ENCODE measurements around the gene VARS2.
A peak's percentile ranks its signal among the peaks of the same experiment; 100 is the strongest.
"Not testable (repeated sequence)": the region's sequence is repeated elsewhere in the genome, so short reads cannot be mapped to it uniquely, and the experiment has no call there.

VARS2 gene

DNA sequence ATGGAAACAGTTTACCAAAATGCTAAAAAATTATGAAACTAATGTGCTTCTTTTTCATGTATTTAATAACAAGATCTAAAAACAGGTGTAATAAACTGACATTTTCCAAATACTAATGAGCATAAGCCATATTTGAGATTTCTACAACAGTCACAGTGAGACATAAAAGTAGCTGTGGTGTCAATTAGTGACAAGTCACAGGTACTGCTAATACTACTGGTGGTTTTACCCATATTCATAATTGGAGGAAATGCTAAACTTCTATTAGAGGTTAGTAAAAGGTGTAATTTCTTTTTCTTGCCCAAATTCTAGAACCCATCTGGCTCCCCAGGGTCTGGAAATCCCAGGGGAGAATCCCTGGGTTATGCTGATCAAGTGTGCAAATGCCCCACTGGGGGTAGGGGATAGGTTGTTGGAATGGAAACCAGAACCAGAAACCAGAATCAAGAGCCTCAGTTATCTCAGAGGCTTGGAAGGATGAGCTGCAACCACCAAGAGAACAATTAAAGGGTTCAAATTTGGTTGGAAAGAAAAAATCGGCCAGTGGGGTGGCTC is 13.1 kb upstream of the VARS2 start:
- no peak for DNase-seq

DNA sequence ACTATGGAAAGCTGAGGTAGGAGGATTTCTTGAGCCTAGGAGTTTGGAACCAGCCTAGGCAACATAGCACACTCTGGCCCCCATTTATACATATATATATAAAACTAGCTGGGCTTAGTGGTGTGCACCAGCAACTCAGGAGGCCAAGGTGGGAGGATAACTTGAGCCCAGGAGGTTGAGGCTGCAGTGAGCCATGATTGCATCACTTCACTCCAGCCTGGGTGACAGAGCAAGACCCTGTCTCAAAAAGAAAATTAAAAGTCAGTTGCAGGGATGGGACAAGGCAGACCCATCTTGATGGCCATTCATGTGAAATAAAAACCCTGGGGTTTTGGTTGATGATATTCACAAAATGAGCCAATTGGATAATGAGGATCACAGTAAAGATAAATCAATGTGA is 12.6 kb upstream of the VARS2 start:
- DNase-seq: no peak

DNA sequence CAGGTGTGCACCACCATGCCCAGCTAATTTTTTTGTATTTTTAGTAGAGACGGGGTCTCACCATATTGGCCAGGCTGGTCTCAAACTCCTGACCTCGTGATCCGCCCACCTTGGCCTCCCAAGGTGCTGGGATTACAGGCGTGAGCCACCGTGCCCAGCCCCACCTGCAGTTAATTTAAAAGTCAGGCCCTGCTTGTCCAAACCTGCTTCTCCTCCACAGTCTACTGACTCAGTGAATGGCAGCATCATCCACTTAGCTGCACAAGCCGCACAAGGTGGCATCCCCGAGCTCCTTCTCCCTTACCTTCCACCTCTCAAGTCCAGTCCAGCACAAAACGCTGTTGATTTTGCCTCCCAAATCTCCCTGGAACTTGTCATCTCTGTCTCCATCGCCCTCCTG is 11.8 kb upstream of the VARS2 start:
- DNase-seq: not testable (repeated sequence)

DNA sequence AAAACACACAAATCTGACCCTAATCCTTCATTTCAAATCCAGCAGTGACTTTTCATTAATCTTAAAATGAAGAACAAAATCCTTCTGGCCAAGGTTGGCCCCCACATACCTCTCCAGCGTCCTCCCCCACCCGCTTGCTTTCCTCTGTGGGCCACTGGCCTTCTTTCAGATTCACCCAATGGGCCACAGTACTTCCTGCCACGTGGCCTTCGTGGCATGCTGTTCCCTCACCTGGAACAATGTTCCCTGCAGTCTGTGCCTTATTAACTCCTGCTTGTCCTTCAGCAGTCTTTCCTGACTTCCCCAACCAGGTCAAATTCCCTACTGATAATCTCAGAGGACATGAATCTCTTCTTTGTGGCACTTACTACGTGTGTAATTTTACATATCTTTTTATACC is 11.3 kb upstream of the VARS2 start:
- DNase-seq: no peak

DNA sequence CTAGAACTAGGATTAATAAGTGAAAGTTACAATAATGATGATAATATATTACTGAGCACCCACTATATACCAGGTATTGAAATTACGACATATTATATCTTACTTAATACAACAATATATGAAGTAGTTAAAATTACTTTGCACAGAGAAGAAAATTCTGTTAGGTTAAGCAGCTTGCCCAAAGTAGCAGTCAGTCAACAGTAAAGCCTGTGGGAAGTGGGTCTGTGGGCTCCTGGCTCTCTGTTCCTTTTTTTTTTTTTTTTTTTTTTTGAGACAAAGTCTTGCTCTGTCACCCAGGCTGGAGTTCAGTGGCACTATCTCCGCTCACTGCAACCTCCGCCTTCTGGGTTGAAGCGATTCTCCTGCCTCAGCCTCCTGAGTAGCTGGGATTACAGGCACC is 10.8 kb upstream of the VARS2 start:
- DNase-seq: no peak

DNA sequence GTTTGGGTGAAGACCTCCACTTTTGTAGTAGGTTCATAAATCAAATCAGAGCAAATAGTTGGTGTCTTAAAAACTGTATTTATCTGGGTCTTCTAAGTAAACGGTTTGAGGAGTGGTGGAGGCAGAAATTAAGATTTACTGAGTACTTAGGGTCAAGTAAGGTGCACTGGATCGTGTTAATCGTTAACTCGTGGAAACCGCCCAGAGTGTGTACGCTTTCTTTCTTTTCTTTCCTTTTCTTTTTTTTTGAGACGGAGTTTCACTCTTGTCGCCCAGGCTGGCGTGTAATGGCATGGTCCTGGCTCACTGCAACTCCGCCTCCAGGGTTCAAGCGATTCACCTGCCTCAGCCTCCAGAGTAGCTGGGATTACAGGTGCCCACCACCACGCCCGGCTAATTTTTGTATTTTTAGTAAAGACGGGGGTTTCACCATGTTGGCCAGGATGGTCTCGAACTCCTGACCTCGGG is 6.7 kb upstream of the VARS2 start:
- DNase-seq: not testable (repeated sequence)

DNA sequence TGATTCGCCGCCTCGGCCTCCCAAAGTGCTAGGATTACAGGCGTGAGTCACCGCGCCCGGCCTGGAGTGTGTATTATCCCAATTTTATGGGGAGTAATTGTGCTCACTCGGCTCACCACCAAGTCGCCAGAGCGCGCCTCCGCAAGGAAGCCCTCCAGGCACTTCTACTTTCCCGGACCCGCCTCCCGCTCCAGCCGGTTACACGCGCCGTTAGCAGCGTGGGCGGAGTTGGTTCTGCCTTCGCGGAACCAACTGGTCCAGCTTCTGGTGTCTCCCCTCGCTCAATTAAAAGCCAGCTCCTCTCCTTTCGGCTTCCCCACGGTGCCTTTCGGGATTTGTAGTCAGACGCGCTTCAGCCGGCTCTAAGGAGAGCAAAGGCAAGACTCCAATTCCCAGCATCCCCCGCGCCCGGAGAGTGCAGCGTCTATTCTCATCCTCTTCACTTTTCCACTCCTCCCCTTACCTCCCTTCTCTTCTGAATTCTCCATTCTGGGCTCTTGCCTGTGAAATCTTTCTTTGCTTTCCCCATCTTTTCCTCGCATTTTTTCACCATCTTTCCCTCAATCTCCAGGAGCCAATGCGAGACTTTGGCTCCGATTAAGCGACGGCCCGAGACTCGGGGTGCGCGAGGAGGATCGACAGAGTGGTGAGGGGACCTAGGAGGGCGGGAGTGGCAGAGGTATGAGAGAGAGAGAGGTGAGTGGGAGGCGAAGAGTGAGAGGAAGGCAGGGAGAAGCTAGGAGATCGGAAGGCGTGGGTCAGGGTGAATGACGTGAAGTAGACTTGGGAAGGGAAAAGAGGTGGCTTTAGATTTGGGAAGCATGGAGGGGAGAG is 6.1 kb upstream of the VARS2 start, which contains the start of gene GTF2H4:
TSS of gene GTF2H4 (plus strand) at position 450 of the 834 bp plus-strand sequence.
- peak; percentile 96 for DNase-seq

DNA sequence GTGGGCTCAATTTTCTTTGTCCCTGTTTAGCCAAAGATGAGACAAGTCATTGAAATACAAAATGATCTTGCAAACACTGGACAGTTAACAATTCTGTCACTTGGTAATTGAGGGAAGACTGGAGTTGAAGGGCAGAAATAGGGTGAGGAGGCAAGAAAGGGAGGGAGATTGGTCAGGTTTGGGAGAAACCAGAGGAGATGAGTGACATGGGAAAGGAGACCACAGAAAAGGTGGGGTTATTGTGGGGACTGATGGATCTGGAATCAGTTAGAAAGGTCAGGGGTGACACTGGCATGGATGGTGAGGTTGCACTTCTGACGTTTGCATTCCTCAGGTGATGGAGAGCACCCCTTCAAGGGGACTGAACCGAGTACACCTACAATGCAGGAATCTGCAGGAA is 5.3 kb upstream of the VARS2 start:
- no peak for DNase-seq

DNA sequence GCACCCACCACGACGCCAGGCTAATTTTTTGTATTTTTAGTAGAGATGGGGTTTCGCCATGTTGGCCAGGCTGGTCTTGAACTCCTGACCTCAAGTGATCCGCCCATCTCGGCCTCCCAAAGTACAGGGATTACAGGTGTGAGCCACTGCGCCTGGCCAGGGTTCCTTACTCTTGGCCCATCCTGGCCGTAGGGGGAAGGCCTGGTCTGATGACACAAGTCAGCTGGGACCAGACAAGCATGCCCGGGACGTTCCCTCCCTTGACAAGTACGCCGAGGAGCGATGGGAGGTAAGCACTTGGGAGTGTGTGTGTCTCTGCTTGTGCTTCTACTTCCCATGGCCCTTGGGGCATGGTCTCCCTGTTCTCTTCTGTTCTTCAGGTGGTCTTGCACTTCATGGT is 3.6 kb upstream of the VARS2 start:
- DNase-seq: not testable (repeated sequence)

DNA sequence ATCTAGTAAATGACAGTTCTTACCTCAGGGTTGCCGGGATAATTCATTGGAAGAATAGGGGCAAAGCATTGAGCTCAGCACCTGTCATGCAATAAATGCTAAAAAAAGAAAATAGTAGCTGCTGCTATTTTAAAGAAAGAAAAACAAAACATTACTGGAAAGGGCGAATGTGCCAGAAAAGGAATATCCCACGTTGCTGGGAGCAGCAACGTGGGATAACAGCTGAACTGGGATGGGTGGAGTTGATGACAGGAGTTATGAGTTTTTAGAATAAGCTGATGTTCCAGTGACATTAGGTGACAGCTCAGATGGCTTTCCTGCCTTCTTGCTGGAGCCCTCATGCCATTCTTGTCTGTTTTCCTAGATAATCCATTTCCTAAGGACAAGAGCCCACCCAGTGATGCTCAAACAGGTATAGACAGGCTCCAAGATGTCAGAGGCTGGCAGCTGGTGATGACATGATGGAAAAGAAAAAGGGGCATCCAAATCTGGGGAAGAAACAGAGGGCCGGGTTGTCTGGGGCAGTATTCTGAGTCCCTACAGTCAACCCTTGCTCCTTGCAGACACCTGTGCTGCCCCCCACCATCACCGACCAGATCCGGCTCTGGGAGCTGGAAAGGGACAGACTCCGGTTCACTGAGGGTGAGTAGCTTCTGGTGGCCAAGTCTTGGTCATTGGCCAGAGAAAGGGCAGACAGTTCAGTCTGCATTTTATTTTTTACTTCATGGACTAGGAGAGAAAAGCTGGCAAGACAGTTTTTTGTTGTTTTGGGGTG is 1.1 kb upstream of the VARS2 start:
- DNase-seq: no peak

DNA sequence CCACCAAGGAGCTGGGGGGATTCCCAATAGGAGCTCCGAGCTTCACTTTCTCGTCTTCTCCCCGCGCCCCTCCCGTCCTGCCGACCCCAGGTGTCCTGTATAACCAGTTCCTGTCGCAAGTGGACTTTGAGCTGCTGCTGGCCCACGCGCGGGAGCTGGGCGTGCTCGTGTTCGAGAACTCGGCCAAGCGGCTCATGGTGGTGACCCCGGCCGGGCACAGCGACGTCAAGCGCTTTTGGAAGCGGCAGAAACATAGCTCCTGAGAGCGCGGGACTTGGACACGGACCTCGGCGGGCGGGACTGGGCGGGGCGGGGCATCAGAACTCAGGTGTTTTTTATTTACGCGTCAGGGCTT is 340 bp upstream of the VARS2 start:
- DNase-seq: no peak

DNA sequence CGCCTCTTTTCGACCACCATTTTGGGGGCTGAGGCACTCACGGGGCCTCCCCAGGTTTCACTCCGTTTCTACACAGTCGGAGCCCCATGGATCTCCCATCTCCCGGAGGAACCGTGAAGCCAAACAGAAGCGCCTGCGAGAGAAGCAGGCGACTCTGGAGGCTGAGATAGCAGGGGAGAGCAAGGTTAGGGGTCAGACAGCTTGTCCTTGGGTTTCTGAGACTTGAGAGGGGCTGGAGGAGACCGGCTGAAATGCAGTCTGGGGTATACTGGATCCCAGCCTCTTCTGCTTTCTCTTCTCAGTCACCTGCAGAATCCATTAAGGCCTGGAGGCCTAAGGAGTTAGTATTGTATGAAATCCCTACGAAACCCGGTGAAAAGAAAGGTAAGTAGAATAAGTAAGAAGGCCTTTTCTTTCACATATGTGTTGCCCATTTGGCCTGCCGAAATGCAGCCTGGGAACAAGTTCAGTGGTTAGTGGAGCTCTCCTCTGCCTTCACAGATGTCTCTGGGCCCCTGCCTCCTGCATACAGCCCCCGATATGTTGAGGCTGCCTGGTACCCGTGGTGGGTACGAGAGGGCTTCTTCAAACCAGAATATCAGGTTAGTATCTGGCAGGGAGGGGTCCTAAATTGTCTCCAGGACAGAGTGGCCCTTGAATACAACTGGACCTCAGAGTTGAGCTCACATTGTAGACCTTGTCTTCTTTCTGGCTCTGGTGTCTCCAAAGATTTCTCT is 984 bp downstream of the VARS2 start:
- no peak for DNase-seq

DNA sequence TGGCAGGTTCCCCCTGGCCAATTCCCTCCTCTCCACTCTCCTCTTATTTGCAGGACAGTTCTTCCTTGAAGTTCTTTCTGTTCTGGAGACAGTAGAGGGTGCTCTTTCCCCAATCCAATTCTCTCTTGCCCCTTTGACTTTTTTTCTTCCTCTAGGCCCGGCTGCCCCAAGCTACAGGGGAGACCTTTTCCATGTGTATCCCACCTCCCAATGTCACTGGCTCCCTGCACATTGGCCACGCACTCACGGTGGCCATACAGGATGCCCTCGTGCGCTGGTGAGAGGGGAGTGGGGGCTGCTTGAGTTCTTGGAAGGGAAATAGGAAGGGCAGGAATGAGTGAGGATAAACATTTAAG is 1.5 kb downstream of the VARS2 start:
- peak; percentile 21 for DNase-seq

DNA sequence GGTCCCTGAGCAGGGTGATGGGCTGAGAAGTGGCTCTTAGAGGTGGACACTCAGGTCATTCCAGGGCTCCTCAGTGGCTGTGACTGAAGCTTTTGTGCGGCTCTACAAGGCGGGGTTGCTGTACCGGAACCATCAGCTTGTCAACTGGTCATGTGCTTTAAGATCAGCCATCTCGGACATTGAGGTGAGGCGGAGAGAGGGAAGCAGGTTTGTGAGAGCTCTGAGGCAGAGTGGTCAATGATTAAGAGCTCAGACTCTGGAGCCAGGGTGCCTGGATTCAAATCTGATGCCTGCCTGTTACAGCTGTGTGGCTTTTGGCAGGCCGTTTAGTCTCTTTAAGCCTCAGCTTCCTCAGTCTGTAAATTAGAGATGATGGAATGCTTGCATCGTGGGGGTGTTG is 3.0 kb downstream of the VARS2 start:
- no peak for DNase-seq

DNA sequence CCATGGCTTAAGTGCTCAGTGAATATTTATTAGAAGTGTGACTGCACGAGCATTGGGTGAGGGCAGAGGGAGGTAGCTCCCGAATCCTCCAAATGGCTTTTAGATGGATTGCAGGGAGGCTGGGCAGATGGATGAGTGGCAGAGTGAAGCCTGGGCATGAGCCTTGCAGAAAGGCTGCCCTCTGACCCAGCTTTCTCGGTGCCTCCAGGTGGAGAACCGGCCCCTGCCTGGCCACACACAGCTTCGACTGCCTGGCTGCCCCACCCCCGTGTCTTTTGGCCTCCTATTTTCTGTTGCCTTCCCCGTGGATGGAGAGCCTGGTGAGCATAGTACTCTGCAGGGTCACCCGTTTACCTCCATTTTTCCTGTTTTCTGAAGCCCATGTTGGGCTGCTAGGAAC is 3.4 kb downstream of the VARS2 start:
- DNase-seq: no peak

DNA sequence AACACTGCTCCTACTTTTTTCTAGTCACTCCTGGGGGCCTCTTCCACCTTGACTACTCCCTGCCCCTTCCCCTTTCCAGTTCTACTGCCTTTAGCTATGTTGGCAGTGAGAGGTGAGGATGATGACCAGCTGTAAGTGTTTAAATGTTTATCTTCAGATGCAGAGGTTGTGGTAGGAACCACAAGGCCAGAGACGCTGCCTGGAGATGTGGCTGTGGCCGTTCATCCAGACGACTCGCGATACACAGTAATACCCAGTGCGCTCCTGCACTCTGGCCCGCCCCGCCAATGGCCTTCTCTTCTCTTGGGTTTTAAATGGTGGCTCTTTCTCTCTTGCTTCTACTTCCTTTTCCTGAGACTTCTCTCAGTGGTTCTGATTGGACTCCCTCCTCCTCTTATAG is 4.6 kb downstream of the VARS2 start:
- DNase-seq: no peak

DNA sequence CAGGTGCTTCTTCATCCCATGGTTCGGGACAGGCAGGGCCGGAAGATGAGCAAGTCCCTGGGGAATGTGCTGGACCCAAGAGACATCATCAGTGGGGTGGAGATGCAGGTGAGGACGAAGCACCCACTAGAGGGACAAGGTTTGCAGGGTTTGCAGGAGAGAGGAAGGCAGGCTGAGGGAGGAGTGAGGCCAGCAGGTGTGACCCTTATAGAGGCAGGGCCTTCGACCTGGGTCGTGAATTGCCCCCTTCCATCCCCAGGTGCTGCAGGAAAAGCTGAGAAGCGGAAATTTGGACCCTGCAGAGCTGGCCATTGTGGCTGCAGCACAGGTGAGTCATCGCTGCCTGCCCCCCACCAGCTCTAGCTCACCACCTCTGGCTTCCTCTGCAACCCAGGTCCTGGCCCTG is 8.4 kb downstream of the VARS2 start:
- no peak for DNase-seq

DNA sequence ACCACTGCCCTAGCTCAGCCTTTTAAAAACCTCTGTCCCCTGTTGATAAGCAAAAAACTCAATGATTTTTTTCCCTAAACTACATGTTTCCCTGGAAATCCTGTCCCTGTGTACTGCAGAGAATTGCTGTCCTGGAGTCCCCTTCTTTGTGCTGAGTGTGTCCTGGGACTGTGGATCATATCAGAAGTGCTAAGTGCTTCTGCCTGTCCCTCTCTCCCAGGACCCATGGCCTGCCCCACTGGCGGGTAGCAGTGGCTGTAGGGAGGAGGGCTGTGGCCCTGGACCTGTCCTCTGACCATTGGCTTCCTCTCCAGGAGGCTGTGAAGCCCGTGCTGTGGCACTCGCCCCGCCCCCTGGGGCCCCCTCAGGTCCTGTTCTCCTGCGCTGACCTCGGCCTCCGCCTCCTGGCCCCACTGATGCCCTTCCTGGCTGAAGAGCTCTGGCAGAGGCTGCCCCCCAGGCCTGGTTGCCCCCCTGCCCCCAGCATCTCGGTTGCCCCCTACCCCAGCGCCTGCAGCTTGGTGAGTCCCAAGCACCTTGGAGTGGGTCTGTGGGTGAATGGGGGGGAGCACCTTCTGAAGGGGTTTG is 10.1 kb downstream of the VARS2 start:
- not testable (repeated sequence) for DNase-seq

DNA sequence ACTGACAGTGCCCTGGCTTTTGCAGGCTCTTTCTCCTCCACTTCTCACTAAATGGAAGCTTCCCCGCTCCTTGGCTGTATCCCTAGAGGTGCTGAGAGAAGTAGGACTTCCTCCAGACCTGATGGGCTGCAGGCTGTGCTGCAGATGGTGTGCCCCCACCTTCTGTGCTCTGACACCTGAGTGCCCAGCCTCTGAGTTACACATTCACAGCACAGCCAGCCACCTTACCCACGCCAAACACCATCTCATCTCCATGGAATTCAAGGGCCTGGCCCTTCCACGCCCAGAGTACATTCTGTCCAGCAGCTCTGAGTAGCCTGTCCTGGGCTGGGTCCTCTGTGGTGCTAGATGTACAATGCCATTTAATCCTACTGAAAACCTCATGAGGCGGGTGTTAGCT is 12.6 kb downstream of the VARS2 start:
- no peak for DNase-seq

DNA sequence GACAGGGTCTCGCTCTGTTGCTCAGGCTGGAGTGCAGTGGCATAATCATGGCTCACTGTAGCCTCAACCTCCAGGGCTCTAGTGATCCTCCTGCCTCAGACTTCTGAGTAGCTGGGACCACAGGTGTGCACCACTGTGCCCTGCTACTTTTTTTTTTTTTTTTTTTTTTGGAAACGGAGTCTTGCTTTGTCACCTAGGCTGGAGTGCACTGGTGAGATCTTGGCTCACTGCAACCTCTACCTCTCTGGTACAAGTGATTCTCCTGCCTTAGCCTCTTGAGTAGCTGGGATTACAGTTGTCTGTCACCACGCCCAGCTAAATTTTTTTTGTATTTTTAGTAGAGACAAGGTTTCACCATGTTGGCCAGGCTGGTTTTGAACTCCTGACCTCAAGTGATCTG is 13.0 kb downstream of the VARS2 start:
- not testable (repeated sequence) for DNase-seq

DNA sequence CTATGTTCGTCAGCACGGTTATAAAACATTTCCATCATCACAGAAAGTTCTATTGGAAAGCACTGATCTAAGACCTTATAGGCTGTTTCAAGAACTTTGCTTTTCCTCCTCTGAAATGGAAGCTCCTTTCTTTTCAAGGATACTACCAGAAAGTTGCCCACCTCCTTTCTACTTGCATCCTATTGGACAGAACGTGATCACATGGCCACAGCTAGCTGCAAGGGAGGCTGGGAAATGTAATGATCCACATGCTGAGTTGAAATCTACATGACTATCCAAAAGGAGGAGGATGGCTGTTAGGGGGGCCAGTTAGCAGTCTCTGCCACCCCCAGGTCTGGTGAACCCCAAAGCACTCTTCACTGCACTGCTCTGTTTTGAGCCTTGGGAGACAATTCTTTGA is 14.6 kb downstream of the VARS2 start:
- no peak for DNase-seq

DNA sequence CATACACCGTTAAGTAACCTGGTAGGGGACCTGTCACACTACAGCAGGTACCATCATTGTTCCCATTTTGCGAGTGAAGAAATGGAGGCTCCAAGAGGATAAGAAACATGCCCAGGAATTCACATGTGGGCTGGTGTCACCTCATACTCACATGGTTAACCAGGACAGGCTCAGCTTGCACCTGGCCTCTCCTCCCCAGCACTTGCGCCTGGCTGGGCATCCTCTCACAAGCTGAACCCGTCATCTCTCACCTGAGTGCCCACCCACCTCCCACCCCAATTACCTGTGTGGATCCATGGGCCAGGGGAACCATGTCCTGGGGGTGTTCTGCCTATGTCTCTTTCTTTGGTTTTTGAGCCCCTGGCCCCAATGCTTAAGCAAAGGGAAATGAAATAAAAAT is 16.5 kb downstream of the VARS2 start:
- no peak for DNase-seq

DNA sequence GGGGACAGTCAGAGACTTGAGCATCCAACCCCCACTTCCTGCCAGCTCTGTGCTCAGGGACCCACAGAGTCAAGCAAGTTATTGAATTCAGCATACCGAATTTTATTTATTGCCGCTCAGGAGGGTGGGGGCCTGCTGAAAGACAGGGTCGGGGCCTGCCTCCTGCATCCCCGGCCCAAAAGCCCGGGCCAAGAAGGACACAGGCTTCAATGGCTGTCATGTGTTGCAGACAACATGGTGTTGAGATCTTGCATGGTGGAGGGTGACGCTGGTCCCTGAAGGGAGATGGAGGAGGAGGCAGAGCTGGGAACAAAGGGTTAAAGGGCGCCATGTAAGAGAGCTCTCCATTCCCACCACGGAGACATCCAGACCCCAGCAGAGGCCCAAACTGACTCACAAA is 17.2 kb downstream of the VARS2 start:
- no peak for DNase-seq
